Sigmoid colon (tissue), 7 donors: ENCODE results near the gene PCLO. TPM values are rescaled to one million over a fixed set of nuclear protein-coding genes. Genes with fewer than 3 reads are reported as not detected.

ENCODE experiments used
- DNase-seq: peaks from one replicate; pipeline ENCODE4 v3.0.0-alpha.2; 2019
- H3K27ac ChIP-seq, 4 donors: fragments of 200-600 bp; sonication (generic); one replicate each; pipeline ENCODE4 v1.5.1; 2016 to 2019; ENCODE audit warnings: mild to moderate bottlenecking in 1 of 4
- H3K27me3 ChIP-seq, 3 donors: fragments of 200-600 bp; sonication (generic); one replicate each; pipeline ENCODE4 v1.5.1; 2019; ENCODE audit warnings: mild to moderate bottlenecking in 1 of 3
- H3K36me3 ChIP-seq, 4 donors: fragments of 200-600 bp; sonication (generic); one replicate each; pipeline ENCODE4 v1.5.1; 2016 to 2019
- H3K4me1 ChIP-seq, 4 donors: fragments of 200-600 bp; sonication (generic); one replicate each; pipeline ENCODE4 v1.5.1; 2017 to 2019
- H3K4me3 ChIP-seq, 4 donors: fragments of 200-600 bp; sonication (generic); one replicate each; pipeline ENCODE4 v1.5.1; 2017 to 2019; ENCODE audit warnings: mild to moderate bottlenecking in 2 of 4, moderate library complexity in 1 of 4
- H3K9me3 ChIP-seq, 4 donors: fragments of 200-600 bp in 3 of 4; sonication (generic) in 3 of 4; one replicate each; pipeline versions ENCODE4 v1.5.1 to v1.6.1; 2013 to 2019
- EP300 ChIP-seq, 4 donors: sonication (generic); formaldehyde crosslinking; IDR thresholded peaks; one replicate each; pipeline ENCODE4 v1.6.1; 2017; ENCODE audit warnings: antibody characterized with exemption in 4 of 4
- POLR2A ChIP-seq, 2 donors: fragments of 450-650 bp; IDR thresholded peaks; one replicate each; pipeline ENCODE4 v1.6.1; 2016; ENCODE audit warnings: antibody characterized with exemption in 2 of 2, mild to moderate bottlenecking in 2 of 2, moderate library complexity in 2 of 2
- POLR2AphosphoS5 ChIP-seq, 4 donors: sonication (generic); formaldehyde crosslinking; IDR thresholded peaks; one replicate each; pipeline ENCODE4 v1.6.1; 2017; ENCODE audit warnings: antibody characterized with exemption in 4 of 4
- WGBS, 2 donors: extraction: QIAGEN DNeasy Blood & Tissue Kit; methylation state at CpG; one replicate each; pipeline ENCODE4 v1.1.7; 2013; 5-methylcytosine and 5-hydroxymethylcytosine counted together
- intact Hi-C: fragments of 100-400 bp; cut with DNase I; formaldehyde crosslinking; loops from one replicate; pipeline ENCODE4 v1.15.1; 2023
- polyA plus RNA-seq, 3 donors: library from polyadenylated mRNA; stranded (reverse); fragments of 200-250 nt; gene quantifications; one replicate each; pipeline ENCODE4 v1.2.3, GENCODE V29; 2013
- total RNA-seq, 4 donors: library from RNA; depleted of rRNA; stranded (reverse); fragments of >200 nt; gene quantifications; one replicate each; pipeline ENCODE4 v1.1.0, GENCODE V29; 2016
- TF ChIP-seq, protein P1 (sequence below), 4 experiments: fragments of 450-650 bp in 3 of 4; fragments of 200-600 bp in 1 of 4; IDR thresholded peaks; one replicate each; pipeline ENCODE4 v1.5.1; 2016 to 2019; ENCODE audit warnings: antibody characterized with exemption in 4 of 4, mild to moderate bottlenecking in 3 of 4, moderate library complexity in 2 of 4
- donor health status: healthy with polysubstance abuse.
- donor health status: Bipolar disorder and iron deficiency.
- donor health status: healthy.

The PCLO gene
- total and polyA plus RNA-seq, 7 donors: 1.4 to 6.1 (median 2.8) TPM

DNA sequence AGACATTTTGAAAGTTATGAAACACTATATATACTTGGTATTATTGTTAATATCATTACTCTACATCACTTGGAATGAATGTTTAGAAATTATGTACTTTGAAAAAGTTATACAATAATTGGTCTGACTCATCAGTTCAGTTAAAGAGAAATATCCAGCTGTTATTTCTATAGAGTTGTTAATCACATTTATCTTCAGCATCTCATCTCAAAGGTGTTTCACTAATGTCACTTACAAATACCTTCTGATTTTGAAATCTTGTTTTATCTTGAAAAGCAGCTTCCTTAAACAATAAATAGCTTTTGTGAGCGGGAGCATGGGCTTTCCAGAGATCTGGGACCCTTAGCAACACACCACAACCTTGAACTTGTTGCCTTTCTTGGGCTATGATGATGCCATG, 205.2 kb downstream of the PCLO start:
- no peaks in the 10 kb centered on the region for H3K27me3 ChIP-seq
- DNase-seq: no peak
- no peaks in the 10 kb centered on the region for H3K36me3 ChIP-seq
- no peak for TF ChIP-seq POLR2AphosphoS5 (IDR thresholded peaks at IDR 0.05)
- WGBS, 2 donors: 77 to 88% methylated on average over 1 of the region's 1 CpG
- no peak overlapping the region for H3K4me3 ChIP-seq
- no peaks in the 10 kb centered on the region for H3K9me3 ChIP-seq
- no peak overlapping the region for H3K27ac ChIP-seq
- no peaks in the 10 kb centered on the region for H3K4me1 ChIP-seq
- intact Hi-C loops: no loop called here

DNA sequence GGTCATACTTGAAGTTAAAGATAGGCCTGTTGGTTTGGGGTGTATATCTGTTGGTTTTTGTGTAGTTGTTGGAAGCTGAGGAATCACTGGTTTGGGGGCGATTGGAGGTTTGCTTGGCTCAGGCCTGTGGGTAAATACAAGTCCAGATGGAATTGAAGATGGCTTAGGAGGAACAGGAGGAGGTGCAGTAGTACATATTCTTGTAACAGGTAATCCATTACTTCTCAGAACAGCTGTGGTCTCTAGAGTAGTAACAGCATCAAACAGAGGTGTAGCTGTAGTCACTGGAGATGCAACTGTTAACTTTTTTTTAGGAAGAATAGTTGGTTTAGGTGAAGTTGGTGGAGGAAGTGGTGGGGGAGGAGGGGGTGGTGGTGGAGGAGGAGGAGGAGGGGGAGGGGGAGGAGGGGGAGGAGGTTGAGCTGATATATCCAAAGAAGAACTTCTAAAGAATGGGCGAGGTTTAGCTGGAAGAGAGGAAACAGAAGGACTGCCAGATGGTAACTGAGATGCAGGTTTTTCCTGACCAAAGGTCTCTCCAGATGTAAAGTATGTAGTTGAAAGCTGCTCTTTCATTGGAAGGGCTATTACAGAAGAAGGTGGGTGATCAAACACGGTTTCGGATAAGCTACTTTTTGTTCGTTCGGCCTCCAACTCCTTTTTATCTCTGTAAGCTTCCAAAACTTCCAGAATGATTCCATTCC, 209.2 kb downstream of the PCLO start:
- no peak overlapping the region for H3K4me3 ChIP-seq
- no peak for DNase-seq
- H3K27ac ChIP-seq: no peak overlapping the region
- intact Hi-C loops: no loop called here
- H3K27me3 ChIP-seq: no peaks in the 10 kb centered on the region
- no peaks in the 10 kb centered on the region for H3K36me3 ChIP-seq
- 71 to 82% methylated on average over 6 of the region's 6 CpGs for WGBS, 2 donors
- peaks cover 0 to 3% (median 0%) of the 10 kb centered on the region in 4 donors for H3K9me3 ChIP-seq
- no peaks in the 10 kb centered on the region for H3K4me1 ChIP-seq
- TF ChIP-seq POLR2AphosphoS5 (IDR thresholded peaks at IDR 0.05) (no peak), POLR2A (IDR thresholded peaks at IDR 0.05) (no peak), EP300 (IDR thresholded peaks at IDR 0.05) (no peak)
- TF ChIP-seq, protein P1, sequence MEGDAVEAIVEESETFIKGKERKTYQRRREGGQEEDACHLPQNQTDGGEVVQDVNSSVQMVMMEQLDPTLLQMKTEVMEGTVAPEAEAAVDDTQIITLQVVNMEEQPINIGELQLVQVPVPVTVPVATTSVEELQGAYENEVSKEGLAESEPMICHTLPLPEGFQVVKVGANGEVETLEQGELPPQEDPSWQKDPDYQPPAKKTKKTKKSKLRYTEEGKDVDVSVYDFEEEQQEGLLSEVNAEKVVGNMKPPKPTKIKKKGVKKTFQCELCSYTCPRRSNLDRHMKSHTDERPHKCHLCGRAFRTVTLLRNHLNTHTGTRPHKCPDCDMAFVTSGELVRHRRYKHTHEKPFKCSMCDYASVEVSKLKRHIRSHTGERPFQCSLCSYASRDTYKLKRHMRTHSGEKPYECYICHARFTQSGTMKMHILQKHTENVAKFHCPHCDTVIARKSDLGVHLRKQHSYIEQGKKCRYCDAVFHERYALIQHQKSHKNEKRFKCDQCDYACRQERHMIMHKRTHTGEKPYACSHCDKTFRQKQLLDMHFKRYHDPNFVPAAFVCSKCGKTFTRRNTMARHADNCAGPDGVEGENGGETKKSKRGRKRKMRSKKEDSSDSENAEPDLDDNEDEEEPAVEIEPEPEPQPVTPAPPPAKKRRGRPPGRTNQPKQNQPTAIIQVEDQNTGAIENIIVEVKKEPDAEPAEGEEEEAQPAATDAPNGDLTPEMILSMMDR (IDR thresholded peaks at IDR 0.05): no peak

- intact Hi-C loops: no loop called here
- Histone ChIP-seq H3K4me1 (no peaks in the 10 kb centered on the region), H3K36me3 (no peaks in the 10 kb centered on the region), H3K4me3 (no peak overlapping the region), H3K9me3 (peaks cover 0 to 3% (median 0%) of the 10 kb centered on the region in 4 donors), H3K27me3 (no peaks in the 10 kb centered on the region), H3K27ac (no peak overlapping the region)
- no peak for DNase-seq
- 87 to 90% methylated on average over 4 of the region's 4 CpGs for WGBS, 2 donors
- no peak for TF ChIP-seq POLR2A (IDR thresholded peaks at IDR 0.05)
- TF ChIP-seq POLR2AphosphoS5 (IDR thresholded peaks at IDR 0.05): no peak
Measured at GRCh38 chr7:82950436-82950835, 212.2 kb downstream of the PCLO start.

DNA sequence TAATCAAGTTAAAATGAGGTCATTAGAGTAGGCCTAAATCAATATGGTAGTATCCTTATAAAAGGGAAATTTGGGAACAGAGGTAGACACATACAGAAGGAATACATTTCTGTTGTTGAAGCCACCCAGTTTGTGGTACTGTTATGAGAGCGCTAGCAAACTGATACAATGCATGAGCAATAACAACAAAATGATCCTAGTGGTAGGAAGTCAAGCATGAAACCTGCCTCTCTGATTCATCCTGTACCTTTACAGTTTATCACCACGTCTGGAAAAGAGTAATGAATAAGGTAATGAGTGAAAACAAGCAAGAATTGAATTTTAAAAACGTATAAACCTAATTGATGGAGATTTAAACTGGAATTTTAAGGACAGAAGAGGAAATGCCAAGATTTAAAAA, 217.2 kb downstream of the PCLO start:
- no peak for TF ChIP-seq POLR2A (IDR thresholded peaks at IDR 0.05)
- TF ChIP-seq EP300 (IDR thresholded peaks at IDR 0.05): no peak
- TF ChIP-seq, protein P1 (IDR thresholded peaks at IDR 0.05): no peak
- no peak for TF ChIP-seq POLR2AphosphoS5 (IDR thresholded peaks at IDR 0.05)
- H3K36me3 ChIP-seq: no peaks in the 10 kb centered on the region
- H3K27ac ChIP-seq: no peak overlapping the region
- no peaks in the 10 kb centered on the region for H3K9me3 ChIP-seq
- H3K4me3 ChIP-seq: no peak overlapping the region
- WGBS, 2 donors: 67 to 73% methylated on average over 3 of the region's 3 CpGs
- DNase-seq: no peak
- intact Hi-C loops: no loop called here
- no peaks in the 10 kb centered on the region for H3K27me3 ChIP-seq
- H3K4me1 ChIP-seq: no peaks in the 10 kb centered on the region

GRCh38 chr7:82945056-82945455, 217.6 kb downstream of the PCLO start:
- Histone ChIP-seq H3K4me3 (no peak overlapping the region), H3K27ac (no peak overlapping the region), H3K4me1 (no peaks in the 10 kb centered on the region), H3K27me3 (no peaks in the 10 kb centered on the region), H3K36me3 (no peaks in the 10 kb centered on the region), H3K9me3 (no peaks in the 10 kb centered on the region)
- no peak for TF ChIP-seq EP300 (IDR thresholded peaks at IDR 0.05)
- TF ChIP-seq POLR2AphosphoS5 (IDR thresholded peaks at IDR 0.05): no peak
- no peak for DNase-seq
- intact Hi-C loops: no loop called here
- 16 to 56% methylated on average over 4 of the region's 4 CpGs for WGBS, 2 donors

- 79 to 87% methylated on average over 1 of the region's 1 CpG for WGBS, 2 donors
- H3K4me1 ChIP-seq: no peaks in the 10 kb centered on the region
- intact Hi-C loops: no loop called here
Measured at GRCh38 chr7:82932516-82932915, 230.2 kb downstream of the PCLO start.

More at GRCh38 chr7:82932516-82932915, 230.2 kb downstream of the PCLO start:
- Histone ChIP-seq H3K4me3 (no peak overlapping the region), H3K9me3 (no peaks in the 10 kb centered on the region), H3K36me3 (no peaks in the 10 kb centered on the region), H3K27me3 (no peaks in the 10 kb centered on the region), H3K27ac (no peak overlapping the region)
- TF ChIP-seq, protein P1 (IDR thresholded peaks at IDR 0.05): no peak
- TF ChIP-seq POLR2AphosphoS5 (IDR thresholded peaks at IDR 0.05) (no peak), POLR2A (IDR thresholded peaks at IDR 0.05) (no peak), EP300 (IDR thresholded peaks at IDR 0.05) (no peak)
- DNase-seq: no peak
